Stimulated activated CD4-positive, alpha-beta T cell treated with anti-CD3 and anti-CD28 coated beads, Interleukin-2, amount 100 ng/mL, for 24 hours (primary cell): ENCODE results near the gene LINGO3.
A peak's percentile ranks its signal among the peaks of the same experiment; 100 is the strongest.

ENCODE experiments used
- DNase-seq, 2 donors: peaks; one replicate each; pipeline ENCODE4 v3.0.0-alpha.2; 2020

The LINGO3 gene

GRCh38 chr19:2338751-2339643, 31.0 kb upstream of the LINGO3 start:
- no peak for DNase-seq

- no peak for DNase-seq
Measured at GRCh38 chr19:2338055-2338615, 30.2 kb upstream of the LINGO3 start.

- DNase-seq: no peak
Measured at GRCh38 chr19:2337329-2337707, 29.4 kb upstream of the LINGO3 start.

- no peak for DNase-seq
Measured at GRCh38 chr19:2336528-2337328, 28.8 kb upstream of the LINGO3 start.

- no peak for DNase-seq
Measured at GRCh38 chr19:2335848-2336247, 27.9 kb upstream of the LINGO3 start.

GRCh38 chr19:2334986-2335846, 27.3 kb upstream of the LINGO3 start:
- DNase-seq: no peak

GRCh38 chr19:2334426-2334825, 26.5 kb upstream of the LINGO3 start:
- no peak for DNase-seq

GRCh38 chr19:2333807-2334211, 25.9 kb upstream of the LINGO3 start:
- DNase-seq: no peak

GRCh38 chr19:2333027-2333806, 25.3 kb upstream of the LINGO3 start:
- no peak for DNase-seq

- DNase-seq: peak in 1 of 2 donors; percentile 35
Measured at GRCh38 chr19:2332341-2333026, 24.5 kb upstream of the LINGO3 start.

GRCh38 chr19:2331601-2332246, 23.8 kb upstream of the LINGO3 start:
- no peak for DNase-seq

GRCh38 chr19:2330632-2331284, 22.8 kb upstream of the LINGO3 start:
- DNase-seq: no peak

- DNase-seq: no peak
Measured at GRCh38 chr19:2330255-2330631, 22.3 kb upstream of the LINGO3 start.

- no peak for DNase-seq
Measured at GRCh38 chr19:2329501-2329916, 21.6 kb upstream of the LINGO3 start.

- DNase-seq: no peak
Measured at GRCh38 chr19:2329149-2329478, 21.2 kb upstream of the LINGO3 start.

- peak; percentile 92 for DNase-seq
Measured at GRCh38 chr19:2328401-2329148, 20.6 kb upstream of the LINGO3 start, which contains the start of the genes LSM7 and SPPL2B. Gene LSM7 (minus strand): TSS chr19:2328586. CDS start chr19:2328566, 20 bp downstream. Gene SPPL2B (plus strand): TSS chr19:2328684. CDS start chr19:2328710, 26 bp downstream.

- peak; percentile 68 to 69 for DNase-seq
Measured at GRCh38 chr19:2327773-2328400, 19.9 kb upstream of the LINGO3 start.

- no peak for DNase-seq
Measured at GRCh38 chr19:2326699-2327360, 18.9 kb upstream of the LINGO3 start.
